LNCaP clone FGC (cell line): Measurements from ENCODE around the gene WDR93.
"Not testable (repeated sequence)": the region's sequence is repeated elsewhere in the genome, so short reads cannot be mapped to it uniquely, and the experiment has no call there.

Experiments used
- DNase-seq: peaks from one replicate; pipeline ENCODE4 v3.0.0-alpha.2; 2011; ENCODE audit warnings: low read depth
- H3K4me3 ChIP-seq: 2 replicates; pipeline ENCODE4 v1.5.1; 2011; ENCODE audit warnings: mild to moderate bottlenecking, low read depth, low read length, control low read depth
- TF ChIP-seq, protein P1 (sequence below): IDR thresholded peaks from 2 replicates; pipeline ENCODE4 v1.5.1; 2012; ENCODE audit warnings: mild to moderate bottlenecking; ENCODE audit not compliant: control insufficient read depth, insufficient read depth; ENCODE audit errors: extremely low read depth

Gene WDR93

GRCh38 chr15:89787944-89788343, 97.3 kb downstream of the WDR93 start:
- TF ChIP-seq, protein P1, sequence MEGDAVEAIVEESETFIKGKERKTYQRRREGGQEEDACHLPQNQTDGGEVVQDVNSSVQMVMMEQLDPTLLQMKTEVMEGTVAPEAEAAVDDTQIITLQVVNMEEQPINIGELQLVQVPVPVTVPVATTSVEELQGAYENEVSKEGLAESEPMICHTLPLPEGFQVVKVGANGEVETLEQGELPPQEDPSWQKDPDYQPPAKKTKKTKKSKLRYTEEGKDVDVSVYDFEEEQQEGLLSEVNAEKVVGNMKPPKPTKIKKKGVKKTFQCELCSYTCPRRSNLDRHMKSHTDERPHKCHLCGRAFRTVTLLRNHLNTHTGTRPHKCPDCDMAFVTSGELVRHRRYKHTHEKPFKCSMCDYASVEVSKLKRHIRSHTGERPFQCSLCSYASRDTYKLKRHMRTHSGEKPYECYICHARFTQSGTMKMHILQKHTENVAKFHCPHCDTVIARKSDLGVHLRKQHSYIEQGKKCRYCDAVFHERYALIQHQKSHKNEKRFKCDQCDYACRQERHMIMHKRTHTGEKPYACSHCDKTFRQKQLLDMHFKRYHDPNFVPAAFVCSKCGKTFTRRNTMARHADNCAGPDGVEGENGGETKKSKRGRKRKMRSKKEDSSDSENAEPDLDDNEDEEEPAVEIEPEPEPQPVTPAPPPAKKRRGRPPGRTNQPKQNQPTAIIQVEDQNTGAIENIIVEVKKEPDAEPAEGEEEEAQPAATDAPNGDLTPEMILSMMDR = no peak
- DNase-seq = no peak
- no peak overlapping the region for H3K4me3 ChIP-seq

DNA sequence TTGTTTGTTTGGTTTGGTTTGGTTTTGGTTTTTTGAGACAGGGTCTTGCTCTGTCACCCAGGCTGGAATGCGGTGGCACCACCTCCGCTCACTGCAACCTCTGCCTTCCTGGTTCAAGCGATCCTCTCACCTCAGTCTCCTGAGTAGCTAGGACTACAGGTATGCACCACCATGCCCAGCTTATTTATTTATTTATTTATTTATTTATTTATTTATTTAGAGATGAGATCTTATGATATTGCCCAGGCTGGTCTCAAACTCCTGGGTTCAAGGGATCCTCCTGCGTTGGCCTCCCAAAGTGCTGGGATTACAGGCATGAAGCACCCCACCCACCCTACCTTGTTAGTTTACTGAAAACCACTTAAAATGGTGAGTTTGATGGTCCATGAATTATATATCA, 98.0 kb downstream of the WDR93 start:
- not testable (repeated sequence) for H3K4me3 ChIP-seq, DNase-seq

DNA sequence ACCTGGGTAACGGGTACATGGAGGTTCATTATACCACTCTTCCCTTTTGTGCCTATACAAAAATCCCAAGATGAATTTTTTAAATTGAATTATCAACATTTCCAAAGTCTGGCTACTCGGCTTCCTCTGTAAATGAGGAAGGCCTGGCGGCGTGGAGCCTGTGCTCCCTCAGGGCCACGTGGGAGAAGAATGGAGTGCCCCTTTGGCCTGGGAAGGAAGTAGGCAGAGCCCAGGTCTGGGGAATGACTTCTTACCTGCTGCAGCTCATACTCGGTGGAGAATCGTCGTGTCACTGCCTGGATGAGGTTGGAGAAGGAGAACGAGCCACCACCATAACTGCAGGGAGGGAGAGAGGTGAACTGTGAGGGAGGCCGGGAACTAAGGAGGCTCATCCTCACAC, 99.6 kb downstream of the WDR93 start:
- H3K4me3 ChIP-seq = no peak overlapping the region
- DNase-seq = no peak
- TF ChIP-seq, protein P1 = no peak

- no peak overlapping the region for H3K4me3 ChIP-seq
- DNase-seq = no peak
- TF ChIP-seq, protein P1 = no peak
Measured at GRCh38 chr15:89790661-89791060, 100.0 kb downstream of the WDR93 start.

DNA sequence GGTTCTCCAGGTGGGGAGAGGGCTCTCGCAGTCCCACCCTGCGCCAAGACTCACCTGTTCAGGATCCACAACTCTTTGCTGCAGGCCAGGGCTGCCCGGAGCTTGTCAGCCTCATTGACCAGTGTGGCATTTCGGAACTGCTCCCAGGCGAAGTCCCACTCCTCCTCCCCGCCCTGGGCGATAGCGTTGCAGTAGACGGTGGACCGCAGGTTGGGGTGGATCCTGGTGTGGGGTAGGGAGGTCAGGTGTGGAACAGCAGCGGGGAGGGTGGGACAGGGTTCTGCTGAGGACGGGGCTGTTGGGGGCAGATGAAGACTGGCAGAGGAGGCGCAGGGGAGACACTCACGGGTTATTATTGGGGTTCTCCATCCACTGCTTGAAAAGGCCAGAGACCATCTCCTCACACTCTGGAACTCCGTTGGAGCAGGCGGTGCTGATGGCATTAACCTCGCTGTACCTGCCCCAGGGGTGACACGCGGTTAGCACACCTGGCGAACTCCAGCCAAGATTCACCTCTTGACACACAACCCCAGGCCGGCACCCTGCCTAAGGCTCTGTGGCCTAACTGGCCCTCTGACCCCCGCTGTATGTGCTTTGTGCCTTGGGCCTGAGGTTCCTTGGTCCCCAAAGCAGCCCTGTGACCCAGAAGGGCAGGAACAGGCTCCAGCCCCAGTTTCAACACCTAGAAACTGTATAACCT, 101.6 kb downstream of the WDR93 start:
- no peak overlapping the region for H3K4me3 ChIP-seq
- no peak for DNase-seq
- TF ChIP-seq, protein P1 = no peak
